ENCODE results near the gene NUP107.

NUP107 gene

GRCh38 chr12:68790081-68790951 is 103.5 kb downstream of the NUP107 start:
- H3K4me3 ChIP-seq (replicated peaks; ENCODE audit: insufficient read depth, low read length): no peak overlapping the region
- H3K27me3 ChIP-seq (ENCODE audit: insufficient read depth, poor library complexity, severe bottlenecking): no peaks in the 10 kb centered on the region
- TF ChIP-seq GABPA (IDR thresholded peaks at IDR 0.05; ENCODE audit: low read depth) (no peak), POLR2AphosphoS5 (IDR thresholded peaks at IDR 0.05; ENCODE audit: low read depth) (no peak), SPI1 (IDR thresholded peaks at IDR 0.05; ENCODE audit: borderline replicate concordance, low read depth) (no peak)
- TF ChIP-seq, protein P1, sequence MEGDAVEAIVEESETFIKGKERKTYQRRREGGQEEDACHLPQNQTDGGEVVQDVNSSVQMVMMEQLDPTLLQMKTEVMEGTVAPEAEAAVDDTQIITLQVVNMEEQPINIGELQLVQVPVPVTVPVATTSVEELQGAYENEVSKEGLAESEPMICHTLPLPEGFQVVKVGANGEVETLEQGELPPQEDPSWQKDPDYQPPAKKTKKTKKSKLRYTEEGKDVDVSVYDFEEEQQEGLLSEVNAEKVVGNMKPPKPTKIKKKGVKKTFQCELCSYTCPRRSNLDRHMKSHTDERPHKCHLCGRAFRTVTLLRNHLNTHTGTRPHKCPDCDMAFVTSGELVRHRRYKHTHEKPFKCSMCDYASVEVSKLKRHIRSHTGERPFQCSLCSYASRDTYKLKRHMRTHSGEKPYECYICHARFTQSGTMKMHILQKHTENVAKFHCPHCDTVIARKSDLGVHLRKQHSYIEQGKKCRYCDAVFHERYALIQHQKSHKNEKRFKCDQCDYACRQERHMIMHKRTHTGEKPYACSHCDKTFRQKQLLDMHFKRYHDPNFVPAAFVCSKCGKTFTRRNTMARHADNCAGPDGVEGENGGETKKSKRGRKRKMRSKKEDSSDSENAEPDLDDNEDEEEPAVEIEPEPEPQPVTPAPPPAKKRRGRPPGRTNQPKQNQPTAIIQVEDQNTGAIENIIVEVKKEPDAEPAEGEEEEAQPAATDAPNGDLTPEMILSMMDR (IDR thresholded peaks at IDR 0.05; ENCODE audit: insufficient read depth, low read length): no peak
- TF ChIP-seq, protein P2, sequence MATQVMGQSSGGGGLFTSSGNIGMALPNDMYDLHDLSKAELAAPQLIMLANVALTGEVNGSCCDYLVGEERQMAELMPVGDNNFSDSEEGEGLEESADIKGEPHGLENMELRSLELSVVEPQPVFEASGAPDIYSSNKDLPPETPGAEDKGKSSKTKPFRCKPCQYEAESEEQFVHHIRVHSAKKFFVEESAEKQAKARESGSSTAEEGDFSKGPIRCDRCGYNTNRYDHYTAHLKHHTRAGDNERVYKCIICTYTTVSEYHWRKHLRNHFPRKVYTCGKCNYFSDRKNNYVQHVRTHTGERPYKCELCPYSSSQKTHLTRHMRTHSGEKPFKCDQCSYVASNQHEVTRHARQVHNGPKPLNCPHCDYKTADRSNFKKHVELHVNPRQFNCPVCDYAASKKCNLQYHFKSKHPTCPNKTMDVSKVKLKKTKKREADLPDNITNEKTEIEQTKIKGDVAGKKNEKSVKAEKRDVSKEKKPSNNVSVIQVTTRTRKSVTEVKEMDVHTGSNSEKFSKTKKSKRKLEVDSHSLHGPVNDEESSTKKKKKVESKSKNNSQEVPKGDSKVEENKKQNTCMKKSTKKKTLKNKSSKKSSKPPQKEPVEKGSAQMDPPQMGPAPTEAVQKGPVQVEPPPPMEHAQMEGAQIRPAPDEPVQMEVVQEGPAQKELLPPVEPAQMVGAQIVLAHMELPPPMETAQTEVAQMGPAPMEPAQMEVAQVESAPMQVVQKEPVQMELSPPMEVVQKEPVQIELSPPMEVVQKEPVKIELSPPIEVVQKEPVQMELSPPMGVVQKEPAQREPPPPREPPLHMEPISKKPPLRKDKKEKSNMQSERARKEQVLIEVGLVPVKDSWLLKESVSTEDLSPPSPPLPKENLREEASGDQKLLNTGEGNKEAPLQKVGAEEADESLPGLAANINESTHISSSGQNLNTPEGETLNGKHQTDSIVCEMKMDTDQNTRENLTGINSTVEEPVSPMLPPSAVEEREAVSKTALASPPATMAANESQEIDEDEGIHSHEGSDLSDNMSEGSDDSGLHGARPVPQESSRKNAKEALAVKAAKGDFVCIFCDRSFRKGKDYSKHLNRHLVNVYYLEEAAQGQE (IDR thresholded peaks at IDR 0.05; ENCODE audit: insufficient replicate concordance, low read depth): no peak
- H3K27ac ChIP-seq (replicated peaks): no peak overlapping the region
- DNase-seq (ENCODE audit: low read depth in 1 of 2, low spot score in 1 of 2): no peak

- TF ChIP-seq POLR2AphosphoS5 (IDR thresholded peaks at IDR 0.05; ENCODE audit: low read depth): no peak
- TF ChIP-seq, protein P2 (IDR thresholded peaks at IDR 0.05; ENCODE audit: insufficient replicate concordance, low read depth): no peak
- no peak for TF ChIP-seq SPI1 (IDR thresholded peaks at IDR 0.05; ENCODE audit: borderline replicate concordance, low read depth)
- TF ChIP-seq GABPA (IDR thresholded peaks at IDR 0.05; ENCODE audit: low read depth): no peak
- TF ChIP-seq, protein P1 (IDR thresholded peaks at IDR 0.05; ENCODE audit: insufficient read depth, low read length): no peak
- no peak for DNase-seq (ENCODE audit: low read depth in 1 of 2, low spot score in 1 of 2)
- Histone ChIP-seq H3K27me3 (ENCODE audit: insufficient read depth, poor library complexity, severe bottlenecking) (no peaks in the 10 kb centered on the region), H3K4me3 (replicated peaks; ENCODE audit: insufficient read depth, low read length) (no peak overlapping the region), H3K27ac (replicated peaks) (no peak overlapping the region)
Observed at GRCh38 chr12:68790952-68791234, 104.1 kb downstream of the NUP107 start.

DNA sequence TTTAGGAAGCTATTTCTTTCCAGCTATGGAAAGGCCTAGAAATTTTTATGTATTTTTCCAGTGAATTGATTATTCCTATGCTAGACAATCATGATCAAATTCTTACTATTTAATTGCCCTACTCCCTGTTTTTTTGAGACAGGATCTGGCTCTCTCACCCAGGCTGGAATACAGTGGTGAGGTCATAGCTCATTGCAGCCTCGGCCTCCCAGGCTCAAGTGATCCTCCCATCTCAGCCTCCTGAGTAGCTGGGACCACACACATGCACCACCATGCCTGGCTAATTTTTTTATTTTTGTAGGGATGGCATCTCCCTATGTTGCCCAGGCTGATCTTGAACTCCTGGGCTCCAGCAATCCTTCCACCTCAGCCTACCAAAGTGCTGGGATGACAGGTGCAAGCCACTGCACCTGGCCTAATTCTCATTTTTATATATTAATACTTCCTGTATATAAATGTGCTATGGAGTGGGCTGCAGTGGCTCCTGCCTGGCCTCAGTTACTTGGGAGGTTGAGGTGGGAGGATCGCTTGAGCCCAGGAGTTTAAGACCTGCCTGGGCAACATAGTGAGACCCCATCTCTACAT is 105.2 kb downstream of the NUP107 start:
- H3K27ac ChIP-seq (replicated peaks): no peak overlapping the region
- DNase-seq (ENCODE audit: low read depth in 1 of 2, low spot score in 1 of 2): no peak
- no peaks in the 10 kb centered on the region for H3K27me3 ChIP-seq (ENCODE audit: insufficient read depth, poor library complexity, severe bottlenecking)
- TF ChIP-seq, protein P1 (IDR thresholded peaks at IDR 0.05; ENCODE audit: insufficient read depth, low read length): no peak
- TF ChIP-seq, protein P2 (IDR thresholded peaks at IDR 0.05; ENCODE audit: insufficient replicate concordance, low read depth): no peak
- TF ChIP-seq SPI1 (IDR thresholded peaks at IDR 0.05; ENCODE audit: borderline replicate concordance, low read depth): no peak
- no peak for TF ChIP-seq POLR2AphosphoS5 (IDR thresholded peaks at IDR 0.05; ENCODE audit: low read depth)
- TF ChIP-seq GABPA (IDR thresholded peaks at IDR 0.05; ENCODE audit: low read depth): no peak
- no peak overlapping the region for H3K4me3 ChIP-seq (replicated peaks; ENCODE audit: insufficient read depth, low read length)
